Purkinje cell (primary cell): ENCODE measurements around the gene C2orf42. TPM values are rescaled to one million over a fixed set of nuclear protein-coding genes. Genes with fewer than 3 reads are reported as not detected.

Experiments
- polyA plus RNA-seq: library from polyadenylated mRNA; unstranded; fragments of >200 nt; fragmentation: Nextera tagmentation; gene quantifications from 2 replicates; pipeline ENCODE4 v1.2.1, GENCODE V29; 2014

The C2orf42 gene
- 14.4 and 18.9 TPM in 2 replicates for polyA plus RNA-seq

DNA sequence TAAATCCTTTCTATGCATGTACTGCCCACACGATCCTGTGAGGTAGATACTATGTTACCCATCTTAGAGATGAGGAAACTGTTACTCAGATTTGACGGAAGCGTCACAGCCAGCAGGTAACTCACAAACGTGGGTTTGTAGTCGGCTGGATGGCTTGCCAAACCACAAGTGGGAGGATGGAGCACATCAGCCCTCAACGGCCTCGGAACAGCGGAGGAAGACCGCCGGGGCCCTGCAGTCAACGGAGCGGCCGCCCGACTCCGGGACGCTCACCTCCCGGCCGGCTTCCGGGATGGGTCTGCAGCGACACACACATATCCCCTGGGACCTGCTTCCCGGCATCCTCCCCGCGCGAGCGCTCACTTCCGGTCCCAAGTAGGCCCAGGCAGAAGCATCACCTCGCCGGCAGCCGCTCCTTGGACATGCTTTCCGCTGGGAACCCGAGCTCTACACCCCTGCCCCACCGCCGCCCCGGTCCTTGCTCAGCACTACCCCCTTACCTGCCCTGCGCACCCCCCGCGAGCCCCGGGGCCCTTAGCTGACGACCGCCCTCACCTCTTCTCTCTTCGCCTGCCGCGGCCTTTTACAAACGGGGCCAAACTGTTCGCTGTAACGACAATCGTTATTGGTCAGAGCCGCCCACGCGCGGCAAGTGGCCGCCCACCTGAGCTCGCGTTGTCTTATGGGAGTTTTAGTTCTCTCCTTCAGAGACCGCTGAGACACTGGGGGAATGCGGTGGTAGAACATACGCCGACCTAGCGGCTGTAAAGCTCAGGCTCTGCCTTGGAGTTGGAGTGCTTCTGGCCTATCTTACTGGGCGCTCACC is at the start of gene C2orf42:
TSS of gene C2orf42 (minus strand) at position 602 of the 826 bp plus-strand sequence. CDS start 9,034 bp downstream, outside the sequence.

Other genes with a start within 250 kb of the C2orf42 start
- gene ASPRV1, start 229.4 kb downstream of the C2orf42 start, polyA plus RNA-seq, result not detected in 2 replicates
- gene PCBP1, start 103.5 kb downstream of the C2orf42 start, polyA plus RNA-seq, result 92.2 and 93.7 TPM in 2 replicates
- gene TIA1, start 57.6 kb upstream of the C2orf42 start, polyA plus RNA-seq, result 22.5 and 25.0 TPM in 2 replicates
- 44.3 and 50.0 TPM in 2 replicates for gene PCYOX1, start 67.1 kb upstream of the C2orf42 start, polyA plus RNA-seq
- 503 and 651 TPM in 2 replicates for gene SNRPG, start 102.7 kb upstream of the C2orf42 start, polyA plus RNA-seq
- 32.6 and 41.9 TPM in 2 replicates for gene FAM136A, start 111.0 kb upstream of the C2orf42 start, polyA plus RNA-seq